ENCODE data around the gene EDIL3. TPM values are rescaled to one million over a fixed set of nuclear protein-coding genes. Genes with fewer than 3 reads are reported as not detected.

Gene EDIL3
- total and polyA plus RNA-seq, 2 of the 8 experiments (the other 6 are each of a cell fraction or from before 2014, with no cell fraction given): 14.7 to 47.2 TPM

DNA sequence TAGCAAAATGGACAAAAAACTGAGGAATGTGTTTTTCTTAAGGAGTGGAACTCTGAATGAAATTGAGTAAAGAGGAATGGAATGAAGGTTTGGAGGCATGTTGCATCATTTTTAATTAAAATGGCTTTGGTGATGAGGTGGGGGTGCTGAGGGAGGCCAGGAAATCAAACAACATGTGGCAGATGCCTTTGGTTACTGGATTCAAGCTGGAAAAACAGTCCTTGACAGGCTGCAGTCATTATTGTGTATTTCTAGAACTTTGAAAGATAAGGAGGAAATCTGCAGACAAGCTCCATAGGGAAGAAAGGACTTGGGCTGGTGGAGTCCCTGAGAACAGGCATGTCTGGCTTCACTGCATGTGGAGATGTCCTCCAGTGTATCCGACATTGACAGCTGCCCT lies 460.5 kb downstream of the EDIL3 start (continued):
- TF ChIP-seq, protein P1, sequence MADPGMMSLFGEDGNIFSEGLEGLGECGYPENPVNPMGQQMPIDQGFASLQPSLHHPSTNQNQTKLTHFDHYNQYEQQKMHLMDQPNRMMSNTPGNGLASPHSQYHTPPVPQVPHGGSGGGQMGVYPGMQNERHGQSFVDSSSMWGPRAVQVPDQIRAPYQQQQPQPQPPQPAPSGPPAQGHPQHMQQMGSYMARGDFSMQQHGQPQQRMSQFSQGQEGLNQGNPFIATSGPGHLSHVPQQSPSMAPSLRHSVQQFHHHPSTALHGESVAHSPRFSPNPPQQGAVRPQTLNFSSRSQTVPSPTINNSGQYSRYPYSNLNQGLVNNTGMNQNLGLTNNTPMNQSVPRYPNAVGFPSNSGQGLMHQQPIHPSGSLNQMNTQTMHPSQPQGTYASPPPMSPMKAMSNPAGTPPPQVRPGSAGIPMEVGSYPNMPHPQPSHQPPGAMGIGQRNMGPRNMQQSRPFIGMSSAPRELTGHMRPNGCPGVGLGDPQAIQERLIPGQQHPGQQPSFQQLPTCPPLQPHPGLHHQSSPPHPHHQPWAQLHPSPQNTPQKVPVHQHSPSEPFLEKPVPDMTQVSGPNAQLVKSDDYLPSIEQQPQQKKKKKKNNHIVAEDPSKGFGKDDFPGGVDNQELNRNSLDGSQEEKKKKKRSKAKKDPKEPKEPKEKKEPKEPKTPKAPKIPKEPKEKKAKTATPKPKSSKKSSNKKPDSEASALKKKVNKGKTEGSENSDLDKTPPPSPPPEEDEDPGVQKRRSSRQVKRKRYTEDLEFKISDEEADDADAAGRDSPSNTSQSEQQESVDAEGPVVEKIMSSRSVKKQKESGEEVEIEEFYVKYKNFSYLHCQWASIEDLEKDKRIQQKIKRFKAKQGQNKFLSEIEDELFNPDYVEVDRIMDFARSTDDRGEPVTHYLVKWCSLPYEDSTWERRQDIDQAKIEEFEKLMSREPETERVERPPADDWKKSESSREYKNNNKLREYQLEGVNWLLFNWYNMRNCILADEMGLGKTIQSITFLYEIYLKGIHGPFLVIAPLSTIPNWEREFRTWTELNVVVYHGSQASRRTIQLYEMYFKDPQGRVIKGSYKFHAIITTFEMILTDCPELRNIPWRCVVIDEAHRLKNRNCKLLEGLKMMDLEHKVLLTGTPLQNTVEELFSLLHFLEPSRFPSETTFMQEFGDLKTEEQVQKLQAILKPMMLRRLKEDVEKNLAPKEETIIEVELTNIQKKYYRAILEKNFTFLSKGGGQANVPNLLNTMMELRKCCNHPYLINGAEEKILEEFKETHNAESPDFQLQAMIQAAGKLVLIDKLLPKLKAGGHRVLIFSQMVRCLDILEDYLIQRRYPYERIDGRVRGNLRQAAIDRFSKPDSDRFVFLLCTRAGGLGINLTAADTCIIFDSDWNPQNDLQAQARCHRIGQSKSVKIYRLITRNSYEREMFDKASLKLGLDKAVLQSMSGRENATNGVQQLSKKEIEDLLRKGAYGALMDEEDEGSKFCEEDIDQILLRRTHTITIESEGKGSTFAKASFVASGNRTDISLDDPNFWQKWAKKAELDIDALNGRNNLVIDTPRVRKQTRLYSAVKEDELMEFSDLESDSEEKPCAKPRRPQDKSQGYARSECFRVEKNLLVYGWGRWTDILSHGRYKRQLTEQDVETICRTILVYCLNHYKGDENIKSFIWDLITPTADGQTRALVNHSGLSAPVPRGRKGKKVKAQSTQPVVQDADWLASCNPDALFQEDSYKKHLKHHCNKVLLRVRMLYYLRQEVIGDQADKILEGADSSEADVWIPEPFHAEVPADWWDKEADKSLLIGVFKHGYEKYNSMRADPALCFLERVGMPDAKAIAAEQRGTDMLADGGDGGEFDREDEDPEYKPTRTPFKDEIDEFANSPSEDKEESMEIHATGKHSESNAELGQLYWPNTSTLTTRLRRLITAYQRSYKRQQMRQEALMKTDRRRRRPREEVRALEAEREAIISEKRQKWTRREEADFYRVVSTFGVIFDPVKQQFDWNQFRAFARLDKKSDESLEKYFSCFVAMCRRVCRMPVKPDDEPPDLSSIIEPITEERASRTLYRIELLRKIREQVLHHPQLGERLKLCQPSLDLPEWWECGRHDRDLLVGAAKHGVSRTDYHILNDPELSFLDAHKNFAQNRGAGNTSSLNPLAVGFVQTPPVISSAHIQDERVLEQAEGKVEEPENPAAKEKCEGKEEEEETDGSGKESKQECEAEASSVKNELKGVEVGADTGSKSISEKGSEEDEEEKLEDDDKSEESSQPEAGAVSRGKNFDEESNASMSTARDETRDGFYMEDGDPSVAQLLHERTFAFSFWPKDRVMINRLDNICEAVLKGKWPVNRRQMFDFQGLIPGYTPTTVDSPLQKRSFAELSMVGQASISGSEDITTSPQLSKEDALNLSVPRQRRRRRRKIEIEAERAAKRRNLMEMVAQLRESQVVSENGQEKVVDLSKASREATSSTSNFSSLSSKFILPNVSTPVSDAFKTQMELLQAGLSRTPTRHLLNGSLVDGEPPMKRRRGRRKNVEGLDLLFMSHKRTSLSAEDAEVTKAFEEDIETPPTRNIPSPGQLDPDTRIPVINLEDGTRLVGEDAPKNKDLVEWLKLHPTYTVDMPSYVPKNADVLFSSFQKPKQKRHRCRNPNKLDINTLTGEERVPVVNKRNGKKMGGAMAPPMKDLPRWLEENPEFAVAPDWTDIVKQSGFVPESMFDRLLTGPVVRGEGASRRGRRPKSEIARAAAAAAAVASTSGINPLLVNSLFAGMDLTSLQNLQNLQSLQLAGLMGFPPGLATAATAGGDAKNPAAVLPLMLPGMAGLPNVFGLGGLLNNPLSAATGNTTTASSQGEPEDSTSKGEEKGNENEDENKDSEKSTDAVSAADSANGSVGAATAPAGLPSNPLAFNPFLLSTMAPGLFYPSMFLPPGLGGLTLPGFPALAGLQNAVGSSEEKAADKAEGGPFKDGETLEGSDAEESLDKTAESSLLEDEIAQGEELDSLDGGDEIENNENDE (IDR thresholded peaks at IDR 0.05; ENCODE audit: insufficient replicate concordance, low read length): no peak
- TF ChIP-seq SP2 (IDR thresholded peaks at IDR 0.05; ENCODE audit: low read length) (no peak), SP1 (IDR thresholded peaks at IDR 0.05; ENCODE audit: low read depth, low read length) (no peak), SP4 (IDR thresholded peaks at IDR 0.05; ENCODE audit: low read length) (no peak), BACH1 (IDR thresholded peaks at IDR 0.05; ENCODE audit: low read length) (no peak), SRF (IDR thresholded peaks at IDR 0.05; ENCODE audit: low read depth, low read length) (no peak)

All from H1 (cell line).